Epithelial cell of umbilical artery (primary cell): ENCODE data around the gene FBLN1. TPM values are rescaled to one million over a fixed set of nuclear protein-coding genes. Genes with fewer than 3 reads are reported as not detected.

Source experiments
- total RNA-seq: library from RNA; depleted of rRNA; stranded (reverse); fragments of >200 nt; gene quantifications from 2 replicates; pipeline ENCODE4 v1.2.3, GENCODE V29; 2014

FBLN1 gene
- total RNA-seq, result 2.3 and 14.3 TPM in 2 replicates

GRCh38 chr22:45502215-45503049, at the start of gene FBLN1:
Gene FBLN1, plus strand, starts transcription at chr22:45502883. Its CDS starts 103 bp downstream, at chr22:45502986.

Other genes starting within 250 kb of the FBLN1 start
- not detected in 2 replicates for gene UPK3A, start 217.9 kb upstream of the FBLN1 start, total RNA-seq
- gene FAM118A, start 192.9 kb upstream of the FBLN1 start, total RNA-seq, result 21.4 and 23.4 TPM in 2 replicates
- 0.15 TPM in 1 of 2 replicates, not detected in the other for gene SMC1B, start 89.3 kb upstream of the FBLN1 start, total RNA-seq
- 0.32 and 1.4 TPM in 2 replicates for gene RIBC2, start 89.2 kb upstream of the FBLN1 start, total RNA-seq
- 86.5 and 97.1 TPM in 2 replicates for gene ATXN10, start 169.0 kb downstream of the FBLN1 start, total RNA-seq